K562 treated with DMSO at 1 percent for 12 hours (cell line): Measurements from ENCODE around the gene PTPRU. TPM values are rescaled to one million over a fixed set of nuclear protein-coding genes. Genes with fewer than 3 reads are reported as not detected.

ENCODE experiments used
- total RNA-seq: library from RNA; unstranded; fragments of 300-600 nt; gene quantifications from 2 replicates; pipeline ENCODE4 v1.2.3, GENCODE V29; 2022; ENCODE audit not compliant: insufficient read depth

PTPRU gene
- total RNA-seq = 3.9 and 7.9 TPM in 2 replicates

GRCh38 chr1:29235955-29236711 lies at the start of gene PTPRU:
PTPRU (plus strand) TSS chr1:29236522; CDS start chr1:29236645, 123 bp downstream.

DNA sequence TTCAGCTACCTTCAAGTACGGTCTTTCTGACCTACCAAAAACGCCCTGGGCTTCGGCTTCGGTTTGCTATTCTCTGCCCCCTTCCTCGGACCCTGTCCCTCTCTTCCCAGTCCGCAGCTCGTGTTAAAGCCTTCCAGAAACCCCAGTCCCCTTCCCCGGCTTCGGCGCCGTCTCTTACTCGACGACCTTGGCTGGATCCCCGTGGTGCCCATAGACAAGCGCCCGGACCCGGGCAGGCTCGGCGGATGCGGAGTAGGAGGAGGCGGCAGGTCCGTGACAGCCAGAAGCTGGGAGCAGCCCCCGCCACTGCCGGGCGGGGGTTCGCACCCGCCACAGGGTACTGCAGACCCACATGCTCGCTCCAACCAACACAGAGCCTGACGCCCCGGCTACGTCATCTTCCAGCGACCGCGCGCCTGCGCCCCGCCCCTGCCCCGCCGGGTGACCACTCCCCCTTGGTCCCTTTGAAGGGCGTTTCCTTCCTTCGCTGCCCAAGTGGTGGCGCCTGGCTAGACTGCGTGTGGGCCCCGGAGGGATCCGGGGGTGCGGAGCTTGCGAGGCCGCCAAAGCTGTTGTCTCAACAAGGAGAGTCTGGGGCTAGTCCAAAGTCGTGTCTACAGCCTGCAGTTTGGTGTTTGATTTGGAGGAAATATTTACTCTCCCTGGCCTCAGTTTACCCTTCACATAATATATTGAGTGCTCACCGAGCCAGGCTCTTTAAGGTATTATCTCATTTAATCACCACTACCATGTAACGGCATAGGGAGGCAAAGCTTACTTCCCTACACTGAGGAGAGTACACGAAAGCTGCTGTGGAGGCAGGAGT lies 5.6 kb upstream of the PTPRU start, which contains the start of gene MECR:
TSS of gene MECR (minus strand) at position 382 of the 826 bp plus-strand sequence. CDS start at position 354, 28 bp downstream.

Other genes with a start within 250 kb of the PTPRU start
- gene TMEM200B, start 112.6 kb upstream of the PTPRU start, total RNA-seq = 0.38 TPM in 1 of 2 replicates, not detected in the other
- gene SRSF4, start 54.6 kb upstream of the PTPRU start, total RNA-seq = 48.1 and 109 TPM in 2 replicates
- gene MECR, start 5.6 kb upstream of the PTPRU start, total RNA-seq = 20.4 and 30.7 TPM in 2 replicates